HepG2 (cell line): Measurements from ENCODE around the gene LZTS2. TPM values are rescaled to one million over a fixed set of nuclear protein-coding genes. Genes with fewer than 3 reads are reported as not detected.

ENCODE experiments used
- ATF7-NPFF ChIP-seq: sonication (generic); formaldehyde crosslinking; IDR thresholded peaks from 2 replicates; pipeline ENCODE4 v1.8.1; 2023; ENCODE audit warnings: mild to moderate bottlenecking, low read depth, missing genetic modification reagents, moderate library complexity
- CAMTA2 ChIP-seq: sonication (generic); formaldehyde crosslinking; IDR thresholded peaks from 2 replicates; pipeline ENCODE4 v1.4.0; 2020; ENCODE audit warnings: mild to moderate bottlenecking, missing genetic modification reagents, borderline replicate concordance
- CREB1 ChIP-seq, 2 experiments: fragments of 450-650 bp in 1 of 2; IDR thresholded peaks; 2 replicates each; pipeline ENCODE4 v1.6.1; 2016 to 2017; ENCODE audit warnings: control low read depth in 1 of 2, mild to moderate bottlenecking in 1 of 2, missing compliant biosample characterization in 1 of 2, missing genetic modification characterization in 1 of 2
- FOXJ3 ChIP-seq: sonication (generic); formaldehyde crosslinking; IDR thresholded peaks from 2 replicates; pipeline ENCODE4 v1.4.0; 2020; ENCODE audit warnings: missing genetic modification reagents, mild to moderate bottlenecking, borderline replicate concordance
- HOXA9 ChIP-seq: sonication (generic); formaldehyde crosslinking; IDR thresholded peaks from 2 replicates; pipeline ENCODE4 v1.8.1; 2022; ENCODE audit warnings: missing genetic modification reagents, mild to moderate bottlenecking, moderate library complexity, borderline replicate concordance
- ISL2 ChIP-seq: sonication (generic); formaldehyde crosslinking; IDR thresholded peaks from 2 replicates; pipeline ENCODE4 v1.5.0; 2020; ENCODE audit warnings: missing genetic modification reagents
- KMT2B ChIP-seq: IDR thresholded peaks from 2 replicates; pipeline ENCODE4 v1.6.1; 2016; ENCODE audit warnings: missing genetic modification reagents, missing compliant biosample characterization
- NFE2 ChIP-seq: sonication (generic); formaldehyde crosslinking; IDR thresholded peaks from 2 replicates; pipeline ENCODE4 v1.4.0; 2020; ENCODE audit warnings: missing genetic modification reagents
- ONECUT2 ChIP-seq: sonication (generic); formaldehyde crosslinking; IDR thresholded peaks from 2 replicates; pipeline ENCODE4 v1.4.0; 2020; ENCODE audit warnings: missing genetic modification reagents
- TCF7 ChIP-seq: sonication (generic); IDR thresholded peaks from 2 replicates; pipeline ENCODE4 v1.6.1; 2016; ENCODE audit warnings: antibody characterized with exemption, low read depth
- XRCC5 ChIP-seq: fragments of 200-400 bp; formaldehyde crosslinking; optimal IDR thresholded peaks from 2 replicates; pipeline ENCODE3; 2017; ENCODE audit warnings: mild to moderate bottlenecking, low read length
- ZBTB4 ChIP-seq: sonication (generic); formaldehyde crosslinking; IDR thresholded peaks from 2 replicates; pipeline ENCODE4 v1.4.0; 2020; ENCODE audit warnings: missing genetic modification reagents, mild to moderate bottlenecking, borderline replicate concordance
- ZIK1 ChIP-seq: sonication (generic); formaldehyde crosslinking; IDR thresholded peaks from 2 replicates; pipeline ENCODE4 v1.5.0; 2020; ENCODE audit warnings: mild to moderate bottlenecking, low read depth, missing genetic modification reagents, borderline replicate concordance
- ZMYM3 ChIP-seq: sonication (generic); formaldehyde crosslinking; IDR thresholded peaks from 2 replicates; pipeline ENCODE4 v1.5.1; 2020; ENCODE audit warnings: mild to moderate bottlenecking, missing genetic modification reagents
- ZNF251 ChIP-seq: sonication (generic); formaldehyde crosslinking; IDR thresholded peaks from 2 replicates; pipeline ENCODE4 v1.9.0; 2021; ENCODE audit warnings: mild to moderate bottlenecking, missing genetic modification reagents
- ZNF350 ChIP-seq: sonication (generic); formaldehyde crosslinking; IDR thresholded peaks from 2 replicates; pipeline ENCODE4 v1.4.0; 2020; ENCODE audit warnings: mild to moderate bottlenecking, low read depth, missing genetic modification reagents, borderline replicate concordance
- ZNF496 ChIP-seq: sonication (generic); formaldehyde crosslinking; IDR thresholded peaks from 2 replicates; pipeline ENCODE4 v1.8.1; 2023; ENCODE audit warnings: mild to moderate bottlenecking, moderate library complexity, missing genetic modification reagents; ENCODE audit not compliant: insufficient replicate concordance
- ZNF530 ChIP-seq: sonication (generic); formaldehyde crosslinking; IDR thresholded peaks from 2 replicates; pipeline ENCODE4 v1.5.0; 2020; ENCODE audit warnings: low read depth, mild to moderate bottlenecking, missing genetic modification reagents
- ZNF672 ChIP-seq: sonication (generic); formaldehyde crosslinking; IDR thresholded peaks from 2 replicates; pipeline ENCODE4 v1.8.1; 2022; ENCODE audit warnings: missing genetic modification reagents
- polyA plus RNA-seq, 8 experiments: library from polyadenylated mRNA; depleted of rRNA in 3 of 8; stranded (reverse) in 7 of 8; unstranded in 1 of 8; fragments of >200 nt; fragmentation: Illumina TruSeq in 4 of 8; extraction: Trizol in 4 of 8; gene quantifications; 2 replicates each; pipeline versions ENCODE4 v1.2.1 to v1.2.3, GENCODE V29; 2011 to 2016; ENCODE audit warnings: low read depth in 4 of 8, missing spikeins in 1 of 8, mixed read lengths in 1 of 8; ENCODE audit not compliant: insufficient read depth in 1 of 8
- total RNA-seq, 5 experiments: library from RNA; depleted of rRNA; stranded (reverse); fragments of >200 nt; fragmentation: Illumina TruSeq; extraction: Trizol; gene quantifications; 2 replicates each; pipeline ENCODE4 v1.2.3, GENCODE V29; 2016; ENCODE audit warnings: low read depth in 1 of 5
- TF ChIP-seq, protein P1 (sequence below), 2 experiments: IDR thresholded peaks; 2 replicates each; pipeline ENCODE4 v1.6.1; 2011 to 2012; ENCODE audit warnings: low read length in 2 of 2, borderline replicate concordance in 1 of 2, low read depth in 1 of 2, mild to moderate bottlenecking in 1 of 2, moderate library complexity in 1 of 2
- TF ChIP-seq, protein P2 (sequence below): sonication (generic); formaldehyde crosslinking; IDR thresholded peaks from 2 replicates; pipeline ENCODE4 v1.5.0; 2020; ENCODE audit warnings: missing genetic modification reagents

The LZTS2 gene
- total and polyA plus RNA-seq, 2 of the 13 experiments (the other 11 are each of a cell fraction or from before 2014, with no cell fraction given) = 43.6 to 65.6 TPM

DNA sequence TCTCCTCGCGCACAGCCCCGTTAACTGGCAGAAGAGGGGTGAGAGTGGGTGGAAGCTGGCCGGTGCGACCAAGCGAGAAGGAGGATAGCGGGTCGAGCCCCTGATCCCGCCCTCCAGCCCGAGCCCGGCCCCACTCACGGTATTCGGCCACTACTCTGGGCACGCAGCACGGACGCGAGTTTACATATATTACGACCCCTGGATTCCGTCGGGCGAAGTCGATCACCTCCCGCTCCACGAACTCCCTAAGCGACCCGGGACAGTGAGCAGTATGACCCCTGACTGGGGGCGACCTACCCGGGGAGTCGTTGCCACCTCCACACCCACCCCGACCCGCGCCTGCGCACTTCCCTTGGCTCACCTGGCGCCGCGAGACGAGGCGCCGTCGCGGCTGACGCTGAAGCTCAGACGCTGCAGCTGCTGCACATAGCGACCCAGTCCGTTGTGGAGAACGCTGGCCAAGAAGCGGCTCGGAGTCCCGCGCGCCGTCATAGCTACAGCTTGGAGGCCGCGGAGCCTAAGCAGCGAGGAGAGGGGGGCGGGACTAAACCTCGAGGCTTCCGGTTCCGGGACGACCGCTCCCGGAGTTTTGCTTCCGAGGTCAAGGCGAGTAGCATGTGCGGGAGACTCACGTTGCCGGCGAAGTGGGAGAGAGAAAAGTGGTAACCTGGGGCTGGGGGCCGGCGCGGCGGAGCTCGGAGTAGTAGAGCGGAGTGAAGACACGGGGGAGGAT, 12.5 kb upstream of the LZTS2 start, which contains the start of the genes MRPL43 and TWNK (continued):
- TF ChIP-seq ZNF530 (no peak), ZNF672 (peak; percentile 82), ATF7-NPFF (CRISPR knock-in tag) (peak; percentile 24; the same call in 1 of the 2 replicates), ZNF350 (peak; percentile 58; the same call in 1 of the 2 replicates), ZBTB4 (CRISPR knock-in tag) (peak; percentile 51; the same call in 1 of the 2 replicates), ZIK1 (CRISPR knock-in tag) (no peak), CAMTA2 (0 out of 2 replicates have a peak, but pooled peaks have one; percentile 74), CREB1 (IDR thresholded peaks at IDR 0.05) (0 out of 2 replicates have a peak, but pooled peaks have one; percentile 9), CREB1 (CRISPR knock-in tag; IDR thresholded peaks at IDR 0.05) (no peak), TCF7 (no peak), FOXJ3 (peak; percentile 72; the same call in 1 of the 2 replicates), HOXA9 (CRISPR knock-in tag) (peak; percentile 94), XRCC5 (no peak), ISL2 (CRISPR knock-in tag) (0 out of 2 replicates have a peak, but pooled peaks have one; percentile 23), ONECUT2 (no peak), KMT2B (CRISPR knock-in tag) (peak; percentile 79), ZNF251 (CRISPR knock-in tag) (no peak), ZMYM3 (CRISPR knock-in tag) (peak; percentile 24; the same call in 1 of the 2 replicates), ZNF496 (CRISPR knock-in tag) (no peak), NFE2 (CRISPR knock-in tag) (no peak)
- TF ChIP-seq, protein P1, sequence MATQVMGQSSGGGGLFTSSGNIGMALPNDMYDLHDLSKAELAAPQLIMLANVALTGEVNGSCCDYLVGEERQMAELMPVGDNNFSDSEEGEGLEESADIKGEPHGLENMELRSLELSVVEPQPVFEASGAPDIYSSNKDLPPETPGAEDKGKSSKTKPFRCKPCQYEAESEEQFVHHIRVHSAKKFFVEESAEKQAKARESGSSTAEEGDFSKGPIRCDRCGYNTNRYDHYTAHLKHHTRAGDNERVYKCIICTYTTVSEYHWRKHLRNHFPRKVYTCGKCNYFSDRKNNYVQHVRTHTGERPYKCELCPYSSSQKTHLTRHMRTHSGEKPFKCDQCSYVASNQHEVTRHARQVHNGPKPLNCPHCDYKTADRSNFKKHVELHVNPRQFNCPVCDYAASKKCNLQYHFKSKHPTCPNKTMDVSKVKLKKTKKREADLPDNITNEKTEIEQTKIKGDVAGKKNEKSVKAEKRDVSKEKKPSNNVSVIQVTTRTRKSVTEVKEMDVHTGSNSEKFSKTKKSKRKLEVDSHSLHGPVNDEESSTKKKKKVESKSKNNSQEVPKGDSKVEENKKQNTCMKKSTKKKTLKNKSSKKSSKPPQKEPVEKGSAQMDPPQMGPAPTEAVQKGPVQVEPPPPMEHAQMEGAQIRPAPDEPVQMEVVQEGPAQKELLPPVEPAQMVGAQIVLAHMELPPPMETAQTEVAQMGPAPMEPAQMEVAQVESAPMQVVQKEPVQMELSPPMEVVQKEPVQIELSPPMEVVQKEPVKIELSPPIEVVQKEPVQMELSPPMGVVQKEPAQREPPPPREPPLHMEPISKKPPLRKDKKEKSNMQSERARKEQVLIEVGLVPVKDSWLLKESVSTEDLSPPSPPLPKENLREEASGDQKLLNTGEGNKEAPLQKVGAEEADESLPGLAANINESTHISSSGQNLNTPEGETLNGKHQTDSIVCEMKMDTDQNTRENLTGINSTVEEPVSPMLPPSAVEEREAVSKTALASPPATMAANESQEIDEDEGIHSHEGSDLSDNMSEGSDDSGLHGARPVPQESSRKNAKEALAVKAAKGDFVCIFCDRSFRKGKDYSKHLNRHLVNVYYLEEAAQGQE (IDR thresholded peaks at IDR 0.05; ENCODE audit: borderline replicate concordance in 1 of 2, low read depth in 1 of 2, low read length in 2 of 2) = peak in 1 of 2 experiments; percentile 33; a peak in 1 of 4 replicates
- TF ChIP-seq, protein P2, sequence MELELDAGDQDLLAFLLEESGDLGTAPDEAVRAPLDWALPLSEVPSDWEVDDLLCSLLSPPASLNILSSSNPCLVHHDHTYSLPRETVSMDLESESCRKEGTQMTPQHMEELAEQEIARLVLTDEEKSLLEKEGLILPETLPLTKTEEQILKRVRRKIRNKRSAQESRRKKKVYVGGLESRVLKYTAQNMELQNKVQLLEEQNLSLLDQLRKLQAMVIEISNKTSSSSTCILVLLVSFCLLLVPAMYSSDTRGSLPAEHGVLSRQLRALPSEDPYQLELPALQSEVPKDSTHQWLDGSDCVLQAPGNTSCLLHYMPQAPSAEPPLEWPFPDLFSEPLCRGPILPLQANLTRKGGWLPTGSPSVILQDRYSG (CRISPR knock-in tag) = peak; percentile 83; the same call in 1 of the 2 replicates
